ENCODE results near the gene ITGAD.
"Not testable (repeated sequence)": the region's sequence is repeated elsewhere in the genome, so short reads cannot be mapped to it uniquely, and the experiment has no call there.

The ITGAD gene

DNA sequence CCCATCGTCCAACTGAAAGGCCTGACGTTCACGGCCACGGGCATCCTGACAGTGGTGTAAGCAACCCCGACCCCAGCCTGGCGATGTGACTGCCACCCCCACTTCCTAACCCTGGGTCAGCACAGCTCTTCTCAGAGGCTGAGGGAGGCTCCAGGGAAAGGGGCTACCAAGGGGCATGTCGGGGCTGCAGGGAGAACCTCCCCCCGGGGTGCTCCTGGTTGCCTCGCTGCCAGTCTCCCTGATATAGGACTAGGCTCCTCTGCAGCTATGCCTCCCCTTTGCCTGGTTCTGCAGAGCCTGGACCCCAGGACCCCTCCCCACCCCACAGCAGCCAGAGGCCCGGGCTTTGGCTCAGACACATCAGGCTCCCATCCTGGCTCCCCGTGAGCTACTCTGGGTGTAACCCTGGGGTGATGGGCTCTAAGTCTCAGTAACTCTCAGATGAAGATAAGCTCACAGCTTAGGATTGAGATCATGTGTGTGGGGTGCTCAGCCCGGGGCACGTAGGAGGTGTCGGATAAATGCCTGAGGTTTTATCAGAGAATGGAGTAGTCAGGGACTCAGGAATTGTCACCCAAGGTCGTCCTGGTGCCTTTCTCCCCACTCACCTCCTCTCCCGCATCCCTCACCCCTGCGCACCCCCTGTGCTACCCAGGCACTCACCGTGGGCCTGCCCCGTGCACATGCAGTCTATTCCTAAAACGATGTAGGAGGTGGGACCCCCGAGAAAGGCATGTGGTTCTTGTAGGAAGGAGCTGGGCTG, 10.6 kb downstream of the ITGAD start:
- no peak for DNase-seq (ENCODE audit: low read depth in 2 of 2)

- no peak for DNase-seq (ENCODE audit: low read depth in 2 of 2)
These were observed 11.4 kb downstream of the ITGAD start for GRCh38 chr16:31404353-31405064.

DNA sequence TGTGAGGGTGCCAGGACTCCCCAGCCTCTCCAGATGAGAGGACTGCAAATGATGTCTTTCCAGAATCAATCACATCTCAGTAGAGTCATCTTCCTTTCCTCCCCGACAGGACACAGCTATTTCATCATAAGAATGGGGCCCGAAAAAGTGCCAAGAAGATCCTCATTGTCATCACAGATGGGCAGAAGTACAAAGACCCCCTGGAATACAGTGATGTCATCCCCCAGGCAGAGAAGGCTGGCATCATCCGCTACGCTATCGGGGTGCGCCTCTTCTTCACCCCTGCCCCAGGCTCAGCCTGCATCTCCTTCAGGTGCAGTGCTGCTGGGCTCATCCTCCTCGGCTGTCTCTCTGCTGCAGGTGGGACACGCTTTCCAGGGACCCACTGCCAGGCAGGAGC, 14.3 kb downstream of the ITGAD start:
- no peak for DNase-seq (ENCODE audit: low read depth in 2 of 2)

DNA sequence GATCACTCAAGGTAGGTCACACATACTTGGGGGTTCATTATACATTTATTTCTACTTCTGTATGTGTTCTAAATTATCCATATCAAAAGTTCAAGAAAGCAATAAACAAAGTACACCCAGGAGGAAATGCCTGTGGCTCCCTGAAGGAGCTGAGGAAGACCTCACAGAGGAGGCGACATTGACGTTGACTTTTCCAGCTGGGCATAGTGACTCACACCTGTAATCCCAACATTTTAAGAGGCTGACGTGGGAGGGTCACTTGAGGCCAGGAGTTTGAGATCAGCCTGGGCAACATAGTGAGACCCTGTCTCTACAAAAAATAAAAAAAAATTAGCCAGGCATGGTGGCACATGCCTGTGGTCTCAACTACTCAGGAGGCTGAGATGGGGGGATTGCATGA, 16.3 kb downstream of the ITGAD start:
- DNase-seq (ENCODE audit: low read depth in 2 of 2), result no peak

DNA sequence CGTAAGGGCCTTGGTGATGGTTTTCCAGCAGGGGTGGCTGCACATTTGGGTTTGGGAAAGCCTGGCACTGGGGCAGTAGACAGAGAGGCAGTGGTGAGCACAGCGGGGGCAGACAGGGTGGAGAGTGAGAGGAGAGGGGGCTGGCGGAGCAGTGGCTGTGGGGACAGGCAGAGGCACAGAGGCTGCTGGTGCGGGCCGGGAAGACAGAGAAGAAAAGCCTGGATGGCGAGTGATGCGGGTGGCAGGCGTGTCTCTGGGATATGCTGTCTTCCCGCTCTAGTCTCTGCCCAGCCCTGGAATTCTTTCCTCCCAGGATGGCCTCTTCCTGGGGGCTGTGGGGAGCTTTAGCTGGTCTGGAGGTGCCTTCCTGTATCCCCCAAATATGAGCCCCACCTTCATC, 16.9 kb downstream of the ITGAD start:
- DNase-seq (ENCODE audit: low read depth in 2 of 2), result no peak

DNA sequence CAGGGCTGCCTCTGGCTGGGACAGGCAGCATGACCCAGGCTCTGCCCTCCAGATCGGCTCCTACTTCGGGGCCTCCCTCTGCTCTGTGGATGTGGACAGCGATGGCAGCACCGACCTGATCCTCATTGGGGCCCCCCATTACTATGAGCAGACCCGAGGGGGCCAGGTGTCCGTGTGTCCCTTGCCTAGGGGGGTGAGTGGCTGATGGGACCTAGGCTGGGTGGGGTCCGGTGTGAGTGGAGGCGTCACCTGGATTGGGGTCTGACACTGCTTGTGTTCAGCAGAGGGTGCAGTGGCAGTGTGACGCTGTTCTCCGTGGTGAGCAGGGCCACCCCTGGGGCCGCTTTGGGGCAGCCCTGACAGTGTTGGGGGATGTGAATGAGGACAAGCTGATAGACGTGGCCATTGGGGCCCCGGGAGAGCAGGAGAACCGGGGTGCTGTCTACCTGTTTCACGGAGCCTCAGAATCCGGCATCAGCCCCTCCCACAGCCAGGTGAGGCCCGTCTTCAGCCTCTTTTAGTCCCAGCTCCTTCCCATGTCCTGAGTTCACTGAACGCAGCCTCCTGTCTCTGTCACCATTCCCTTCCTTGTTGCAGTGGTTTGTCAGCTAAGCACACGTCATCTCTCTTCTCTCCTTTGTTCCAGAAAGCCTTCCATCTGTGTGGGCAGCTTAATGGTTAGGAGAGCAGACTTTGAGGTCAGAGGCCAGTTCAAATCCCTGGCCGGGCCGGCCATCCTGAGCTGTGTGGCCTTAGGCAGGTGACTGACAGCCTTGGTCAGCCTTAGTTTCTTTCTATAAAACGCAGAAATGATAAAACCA, 18.1 kb downstream of the ITGAD start:
- no peak for DNase-seq (ENCODE audit: low read depth in 2 of 2)

DNA sequence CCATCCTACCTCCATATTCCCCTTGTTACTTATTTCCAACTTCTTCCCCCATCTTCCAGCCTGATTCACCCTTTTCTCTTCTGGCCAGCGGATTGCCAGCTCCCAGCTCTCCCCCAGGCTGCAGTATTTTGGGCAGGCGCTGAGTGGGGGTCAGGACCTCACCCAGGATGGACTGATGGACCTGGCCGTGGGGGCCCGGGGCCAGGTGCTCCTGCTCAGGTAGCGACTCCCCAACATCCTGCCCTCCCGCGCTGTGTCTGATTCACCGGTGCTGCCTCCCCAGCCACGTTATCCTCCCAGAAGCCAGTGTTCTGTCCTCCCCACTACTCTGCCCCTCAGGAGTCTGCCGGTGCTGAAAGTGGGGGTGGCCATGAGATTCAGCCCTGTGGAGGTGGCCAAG, 19.6 kb downstream of the ITGAD start:
- DNase-seq (ENCODE audit: low read depth in 2 of 2), result no peak

DNA sequence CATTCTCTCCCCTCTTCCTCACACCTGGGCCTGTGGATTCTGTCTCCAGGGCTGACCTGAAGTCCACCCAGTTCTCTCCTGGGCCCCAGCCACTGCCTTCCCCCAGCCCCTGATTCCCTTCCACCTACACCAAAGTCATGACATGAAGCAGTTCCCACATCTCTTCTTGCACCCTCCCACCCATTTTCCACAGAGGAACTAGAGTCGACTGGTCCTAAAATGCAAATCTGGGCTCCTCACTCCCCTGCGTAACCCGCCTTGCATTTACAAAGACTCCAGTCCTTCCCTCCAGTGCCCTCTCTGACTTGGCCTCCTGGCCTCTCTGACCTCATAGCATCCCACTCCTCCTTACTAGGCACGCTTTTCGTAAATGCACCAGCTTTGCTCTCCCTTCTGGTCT, 20.2 kb downstream of the ITGAD start:
- DNase-seq (ENCODE audit: low read depth in 2 of 2), result no peak

DNA sequence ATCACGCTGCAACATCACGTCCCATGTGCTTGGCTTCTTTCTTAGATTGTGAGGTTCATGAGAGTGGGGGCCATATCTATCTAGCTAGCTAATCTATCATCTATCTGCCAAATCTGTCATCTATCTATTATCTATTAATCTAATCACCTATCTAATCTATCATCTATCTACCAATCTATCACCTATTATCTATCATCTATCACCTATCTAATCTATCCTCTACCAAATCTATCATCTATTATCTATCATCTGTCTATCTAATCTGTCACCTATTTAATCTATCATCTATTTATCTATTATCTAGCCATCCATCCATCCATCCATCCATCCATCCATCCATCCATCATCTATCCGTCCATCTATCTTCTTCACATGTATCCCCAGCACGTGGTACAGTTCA, 20.8 kb downstream of the ITGAD start:
- DNase-seq (ENCODE audit: low read depth in 2 of 2), result no peak

- DNase-seq (ENCODE audit: low read depth in 2 of 2), result no peak
These were observed 21.6 kb downstream of the ITGAD start for GRCh38 chr16:31414706-31415105.

GRCh38 chr16:31416371-31416770, 23.2 kb downstream of the ITGAD start:
- DNase-seq (ENCODE audit: low read depth in 2 of 2), result no peak

DNA sequence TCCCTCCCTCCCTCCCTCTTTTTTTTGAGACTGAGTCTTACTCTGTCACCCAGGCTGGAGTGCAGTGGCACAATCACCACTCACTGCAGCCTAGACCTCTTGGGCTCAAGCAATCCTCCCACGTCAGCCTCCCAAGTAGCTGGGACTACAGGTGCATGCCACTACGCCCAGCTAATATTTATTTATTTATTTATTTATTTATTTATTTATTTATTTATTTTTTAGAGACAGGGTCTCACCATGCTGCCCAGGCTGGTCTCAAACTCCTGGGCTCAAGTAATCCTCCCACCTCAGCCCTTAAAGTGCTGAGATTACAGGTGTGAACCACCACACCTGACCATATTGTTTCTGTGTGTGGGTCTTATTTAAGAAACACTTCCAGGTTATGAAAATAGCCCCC, 23.9 kb downstream of the ITGAD start:
- DNase-seq (ENCODE audit: low read depth in 2 of 2), result not testable (repeated sequence)

GRCh38 chr16:31417916-31418315, 24.8 kb downstream of the ITGAD start:
- no peak for DNase-seq (ENCODE audit: low read depth in 2 of 2)

- DNase-seq (ENCODE audit: low read depth in 2 of 2), result no peak
These were observed 26.9 kb downstream of the ITGAD start for GRCh38 chr16:31420037-31420436.

DNA sequence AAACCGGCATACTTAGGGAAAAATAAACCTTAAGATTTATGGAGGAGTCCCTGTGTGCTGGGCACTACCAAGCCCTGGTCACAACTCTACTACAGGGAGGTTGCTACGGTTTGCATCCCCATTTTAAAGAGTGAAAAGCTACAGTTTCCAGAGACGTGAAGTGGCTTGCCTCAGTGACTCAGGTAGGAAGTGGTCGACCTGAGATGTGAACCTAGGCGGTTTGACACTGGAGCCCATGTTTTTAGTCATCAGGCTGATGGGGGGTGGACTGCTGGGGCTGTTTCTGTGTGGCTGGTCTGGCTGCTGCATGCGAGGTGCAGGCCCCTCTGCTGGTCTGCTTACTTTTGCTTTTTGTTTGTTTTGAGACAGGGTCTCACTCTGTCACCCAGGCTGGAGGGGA, 28.5 kb downstream of the ITGAD start:
- DNase-seq (ENCODE audit: low read depth in 2 of 2), result peak; percentile 26 to 44

- no peak for DNase-seq (ENCODE audit: low read depth in 2 of 2)
These were observed 30.1 kb downstream of the ITGAD start for GRCh38 chr16:31423241-31423640.

DNA sequence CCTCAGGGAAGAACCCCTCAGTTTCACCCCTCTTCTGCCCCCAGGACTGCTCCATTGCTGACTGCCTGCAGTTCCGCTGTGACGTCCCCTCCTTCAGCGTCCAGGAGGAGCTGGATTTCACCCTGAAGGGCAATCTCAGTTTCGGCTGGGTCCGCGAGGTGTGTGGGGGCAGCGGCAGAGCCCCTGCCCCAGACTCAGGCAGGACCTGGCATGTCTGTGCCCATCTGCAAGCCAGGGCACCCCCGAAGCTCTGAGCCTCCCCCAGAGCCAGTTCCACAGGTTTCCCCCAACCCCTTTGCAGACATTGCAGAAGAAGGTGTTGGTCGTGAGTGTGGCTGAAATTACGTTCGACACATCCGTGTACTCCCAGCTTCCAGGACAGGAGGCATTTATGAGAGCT, 30.7 kb downstream of the ITGAD start:
- no peak for DNase-seq (ENCODE audit: low read depth in 2 of 2)

DNA sequence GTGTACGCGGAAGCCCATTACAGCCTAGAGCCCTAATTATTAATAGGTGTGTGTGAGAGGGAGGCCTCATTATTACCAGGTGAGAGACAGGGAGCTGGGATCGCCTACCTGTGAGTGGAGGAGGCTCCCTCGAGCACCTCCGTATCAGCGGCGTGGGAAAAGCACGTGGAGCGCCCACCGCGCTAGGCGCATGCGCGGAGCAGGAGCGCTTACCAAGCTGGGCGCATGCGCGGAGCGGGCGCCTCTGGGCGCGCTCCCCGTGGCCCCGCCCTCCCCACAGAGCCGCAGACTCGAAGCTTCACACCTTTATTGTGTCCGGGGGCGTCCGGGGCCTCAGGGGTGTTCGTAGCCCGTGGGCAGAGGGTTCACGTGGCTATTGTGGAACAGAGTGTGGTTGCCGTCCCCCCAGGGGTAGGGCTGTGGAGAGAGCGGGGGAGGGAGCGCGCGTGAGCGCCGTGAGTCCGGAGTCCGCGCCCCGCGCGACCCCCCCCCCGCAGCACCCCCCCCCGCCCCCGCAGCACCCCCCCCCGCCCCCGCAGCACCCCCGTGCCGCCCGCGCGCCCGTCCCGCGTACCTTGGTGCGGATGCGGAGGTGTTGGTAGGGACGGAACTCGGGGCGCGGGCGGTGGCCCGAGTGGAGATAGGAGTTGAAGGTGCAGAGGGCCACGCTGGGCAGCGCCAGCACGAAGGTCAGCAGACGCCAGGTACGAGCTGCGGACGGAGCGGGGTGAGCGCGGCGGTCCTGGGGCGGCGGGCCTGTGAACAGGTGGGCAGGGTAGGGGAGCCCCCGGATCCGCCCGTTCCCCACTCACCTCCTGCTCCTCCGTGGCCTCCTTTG, 34.5 kb downstream of the ITGAD start:
- DNase-seq (ENCODE audit: low read depth in 2 of 2), result peak; percentile 67 to 80

- DNase-seq (ENCODE audit: low read depth in 2 of 2), result no peak
These were observed 35.1 kb downstream of the ITGAD start, which contains the start of gene COX6A2 for GRCh38 chr16:31428279-31428597. TSS of gene COX6A2 (minus strand) at chr16:31428360. CDS start at chr16:31428325, 35 bp downstream.

- DNase-seq (ENCODE audit: low read depth in 2 of 2), result no peak
These were observed 35.6 kb downstream of the ITGAD start for GRCh38 chr16:31428638-31429247.

- no peak for DNase-seq (ENCODE audit: low read depth in 2 of 2)
These were observed 36.2 kb downstream of the ITGAD start for GRCh38 chr16:31429314-31429713.
